CD8-positive, alpha-beta memory T cell (primary cell): ENCODE data around the gene CYTH3. TPM values are rescaled to one million over a fixed set of nuclear protein-coding genes. Genes with fewer than 3 reads are reported as not detected.

Experiments
- CTCF ChIA-PET: fragments of 350-600 bp; sonication (Branson Sonifier 250); formaldehyde crosslinking; loops from one replicate; lab custom pipeline; 2021; ENCODE audit warnings: antibody characterized with exemption; lab: Charles Lee
- POLR2A ChIA-PET: fragments of 350-600 bp; sonication (Branson Sonifier 250); formaldehyde crosslinking; loops from one replicate; lab custom pipeline; 2021; ENCODE audit warnings: antibody characterized with exemption; lab: Charles Lee
- DNase-seq, 5 donors: peaks; one replicate each; pipeline versions ENCODE4 v3.0.0 to v3.0.0-alpha.2; 2020 to 2022; ENCODE audit warnings: mixed read lengths in 1 of 5
- H3K27ac ChIP-seq: one replicate; pipeline ENCODE4 v1.7.0; 2013; ENCODE audit warnings: low read depth, mild to moderate bottlenecking, low read length, moderate library complexity
- H3K27me3 ChIP-seq: 2 replicates; pipeline ENCODE4 v1.7.0; 2013; ENCODE audit warnings: low read length, mild to moderate bottlenecking; ENCODE audit not compliant: insufficient read depth, poor library complexity, severe bottlenecking
- H3K36me3 ChIP-seq: 2 replicates; pipeline ENCODE4 v1.7.0; 2013; ENCODE audit warnings: mild to moderate bottlenecking, low read length, moderate library complexity; ENCODE audit not compliant: insufficient read depth
- H3K4me1 ChIP-seq: 2 replicates; pipeline ENCODE4 v1.7.0; 2013; ENCODE audit warnings: mild to moderate bottlenecking, low read length, moderate library complexity; ENCODE audit not compliant: insufficient read depth
- H3K4me3 ChIP-seq: 2 replicates; pipeline ENCODE4 v1.7.0; 2013; ENCODE audit warnings: mild to moderate bottlenecking, low read length
- H3K9me3 ChIP-seq: 2 replicates; pipeline ENCODE4 v1.7.0; 2013; ENCODE audit warnings: mild to moderate bottlenecking, low read length
- H3K27ac Mint-ChIP-seq, 8 donors: one replicate each; pipeline ENCODE4 v1.8.0; 2020 to 2021; ENCODE audit warnings: mixed read lengths in 8 of 8, mild to moderate bottlenecking in 6 of 8, inconsistent platforms in 3 of 8, moderate library complexity in 3 of 8
- H3K27me3 Mint-ChIP-seq, 2 donors: one replicate each; pipeline ENCODE4 v1.8.0; 2020 to 2021; ENCODE audit warnings: mixed read lengths in 2 of 2, mild to moderate bottlenecking in 1 of 2, moderate library complexity in 1 of 2
- H3K36me3 Mint-ChIP-seq, 3 donors: one replicate each; pipeline ENCODE4 v1.8.0; 2020 to 2021; ENCODE audit warnings: mixed read lengths in 3 of 3, inconsistent platforms in 1 of 3, mild to moderate bottlenecking in 1 of 3
- H3K4me1 Mint-ChIP-seq, 3 donors: one replicate each; pipeline ENCODE4 v1.8.0; 2020 to 2021; ENCODE audit warnings: mixed read lengths in 3 of 3, inconsistent platforms in 1 of 3, mild to moderate bottlenecking in 1 of 3
- H3K4me3 Mint-ChIP-seq, 7 donors: one replicate each; pipeline ENCODE4 v1.8.0; 2020 to 2021; ENCODE audit warnings: mixed read lengths in 7 of 7, mild to moderate bottlenecking in 6 of 7, moderate library complexity in 4 of 7, inconsistent platforms in 2 of 7
- H3K9me3 Mint-ChIP-seq, 5 donors: one replicate each; pipeline ENCODE4 v1.8.0; 2020 to 2022; ENCODE audit warnings: mixed read lengths in 5 of 5, mild to moderate bottlenecking in 3 of 5, moderate library complexity in 2 of 5, inconsistent platforms in 1 of 5
- polyA plus RNA-seq: library from polyadenylated mRNA; unstranded; fragments of 300-500 nt; fragmentation: Illumina TruSeq; gene quantifications from one replicate; pipeline ENCODE4 v1.2.3, GENCODE V29; 2021
- total RNA-seq, 2 experiments: library from RNA; stranded (reverse); gene quantifications; one replicate each; pipeline ENCODE4 v1.2.3, GENCODE V29; 2021

Gene CYTH3
- total and polyA plus RNA-seq, 3 experiments from 2014 or later, result 4.5 to 15.7 (median 4.9) TPM

DNA sequence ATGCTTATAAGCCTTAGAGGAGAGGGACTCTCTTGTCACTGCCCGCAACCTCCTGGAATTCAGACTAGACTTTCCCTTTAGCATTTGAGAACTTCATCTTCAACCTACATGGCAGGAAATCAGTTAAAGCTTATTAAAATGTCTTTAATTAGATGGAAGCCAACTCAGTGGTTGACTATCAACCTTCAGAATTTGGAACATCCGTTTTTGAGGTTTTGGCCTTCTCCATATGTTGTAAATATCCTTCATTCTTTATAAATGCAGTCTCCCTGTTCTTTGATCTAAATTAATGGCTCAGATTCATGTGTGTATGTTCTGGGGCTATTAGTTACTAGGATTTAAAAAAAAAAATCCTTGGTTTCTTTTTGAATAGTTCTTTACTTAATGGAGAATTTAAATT, 156.2 kb downstream of the CYTH3 start:
- Histone ChIP-seq H3K27ac (no peak overlapping the region), H3K9me3 (no peaks in the 10 kb centered on the region), H3K4me3 (no peak overlapping the region), H3K4me1 (no peaks in the 10 kb centered on the region), H3K36me3 (peaks cover 46% of the 10 kb centered on the region), H3K27me3 (no peaks in the 10 kb centered on the region)
- Mint-ChIP-seq H3K27me3 (no peaks in the 10 kb centered on the region), H3K36me3 (peaks cover 5 to 88% (median 38%) of the 10 kb centered on the region in 3 donors), H3K27ac (peak overlapping the region in 2 of 8 donors; percentile 17 to 66), H3K9me3 (peaks cover 0 to 4% (median 3%) of the 10 kb centered on the region in 5 donors), H3K4me3 (no peak overlapping the region), H3K4me1 (peaks cover 15 to 34% (median 33%) of the 10 kb centered on the region in 3 donors)
- DNase-seq, result no peak
- POLR2A ChIA-PET, result no interaction called here
- CTCF ChIA-PET, result interaction anchor here (0.6 kb wide), 1 partner anchor 230 kb away, joined by 4 read pairs; no protein-coding TSS in a partner anchor

Other genes with a start within 250 kb of the CYTH3 start
- under 1 TPM in 1 of 2 experiments, not detected in 1; 0.24 TPM for gene ANKRD61, start 241.2 kb downstream of the CYTH3 start, total RNA-seq
- gene ANKRD61, start 241.2 kb downstream of the CYTH3 start, polyA plus RNA-seq, result not detected
- 100 to 1,000 TPM; 103 to 110 TPM for gene EIF2AK1, start 213.4 kb downstream of the CYTH3 start, total RNA-seq
- 103 TPM for gene EIF2AK1, start 213.4 kb downstream of the CYTH3 start, polyA plus RNA-seq
- 10 to 100 TPM; 12.1 to 12.3 TPM for gene USP42, start 167.7 kb downstream of the CYTH3 start, total RNA-seq
- gene USP42, start 167.7 kb downstream of the CYTH3 start, polyA plus RNA-seq, result 16.1 TPM
- gene FAM220A, start 76.3 kb upstream of the CYTH3 start, total RNA-seq, result 10 to 100 TPM; 15.8 to 16.7 TPM
- gene FAM220A, start 76.3 kb upstream of the CYTH3 start, polyA plus RNA-seq, result 5.5 TPM
- 100 to 1,000 TPM; 224 to 231 TPM for gene RAC1, start 101.9 kb upstream of the CYTH3 start, total RNA-seq
- gene RAC1, start 101.9 kb upstream of the CYTH3 start, polyA plus RNA-seq, result 299 TPM
- 10 to 100 TPM; 16.1 to 16.4 TPM for gene DAGLB, start 175.3 kb upstream of the CYTH3 start, total RNA-seq
- gene DAGLB, start 175.3 kb upstream of the CYTH3 start, polyA plus RNA-seq, result 9.7 TPM
- gene KDELR2, start 211.5 kb upstream of the CYTH3 start, total RNA-seq, result 10 to 100 TPM; 67.7 to 68.9 TPM
- gene KDELR2, start 211.5 kb upstream of the CYTH3 start, polyA plus RNA-seq, result 51.3 TPM